Trophoblast cell (in vitro differentiated cells and primary cell): ENCODE data around the gene FKBP10.

Experiments
- DNase-seq, 2 donors: peaks; one replicate each; pipeline ENCODE4 v3.0.0-alpha.2; 2016
- H2AFZ ChIP-seq: 2 replicates; pipeline ENCODE4 v1.6.1; 2013; ENCODE audit warnings: low read length, moderate library complexity, mild to moderate bottlenecking; ENCODE audit not compliant: insufficient read depth, poor library complexity
- H2AK5ac ChIP-seq: 2 replicates; pipeline ENCODE4 v1.6.1; 2013; ENCODE audit warnings: mild to moderate bottlenecking, low read length
- H2BK120ac ChIP-seq: 2 replicates; pipeline ENCODE4 v1.6.1; 2013; ENCODE audit warnings: low read length, mild to moderate bottlenecking, moderate library complexity; ENCODE audit not compliant: insufficient read depth, poor library complexity
- H2BK12ac ChIP-seq: 2 replicates; pipeline ENCODE4 v1.6.1; 2013; ENCODE audit warnings: mild to moderate bottlenecking, low read length, moderate library complexity
- H2BK5ac ChIP-seq: 2 replicates; pipeline ENCODE4 v1.6.1; 2013; ENCODE audit warnings: low read length, low read depth, moderate library complexity, mild to moderate bottlenecking; ENCODE audit not compliant: poor library complexity
- H3K14ac ChIP-seq: 2 replicates; pipeline ENCODE4 v1.6.1; 2013; ENCODE audit warnings: mild to moderate bottlenecking, low read length
- H3K18ac ChIP-seq: 2 replicates; pipeline ENCODE4 v1.6.1; 2013; ENCODE audit warnings: mild to moderate bottlenecking, low read length
- H3K23ac ChIP-seq: 2 replicates; pipeline ENCODE4 v1.6.1; 2013; ENCODE audit warnings: low read length
- H3K27ac ChIP-seq: 2 replicates; pipeline ENCODE4 v1.5.1; 2013; ENCODE audit warnings: low read depth, mild to moderate bottlenecking, inconsistent platforms, low read length, moderate library complexity
- H3K27me3 ChIP-seq: 2 replicates; pipeline ENCODE4 v1.6.1; 2013; ENCODE audit warnings: inconsistent platforms, mild to moderate bottlenecking, low read length, moderate library complexity; ENCODE audit not compliant: insufficient read depth
- H3K36me3 ChIP-seq, 2 experiments: 1 replicate in 1 of 2; 2 replicates in 1 of 2; pipeline ENCODE4 v1.6.1; 2013; ENCODE audit warnings: low read length in 2 of 2, mild to moderate bottlenecking in 2 of 2, moderate library complexity in 1 of 2; ENCODE audit not compliant: insufficient read depth in 2 of 2, control insufficient read depth in 1 of 2
- H3K4ac ChIP-seq: 2 replicates; pipeline ENCODE4 v1.6.1; 2013; ENCODE audit warnings: low read depth, mild to moderate bottlenecking, low read length, moderate library complexity
- H3K4me1 ChIP-seq, 2 experiments: 1 replicate in 1 of 2; 2 replicates in 1 of 2; pipeline ENCODE4 v1.6.1; 2013; ENCODE audit warnings: low read length in 2 of 2, mild to moderate bottlenecking in 2 of 2, moderate library complexity in 1 of 2; ENCODE audit not compliant: insufficient read depth in 2 of 2, control insufficient read depth in 1 of 2
- H3K4me2 ChIP-seq: 2 replicates; pipeline ENCODE4 v1.6.1; 2013; ENCODE audit warnings: inconsistent platforms, mild to moderate bottlenecking, low read length, moderate library complexity
- H3K4me3 ChIP-seq: 2 replicates; pipeline ENCODE4 v1.5.1; 2013; ENCODE audit warnings: mild to moderate bottlenecking, low read depth, low read length, inconsistent platforms
- H3K79me1 ChIP-seq: one replicate; pipeline ENCODE4 v1.6.1; 2013; ENCODE audit warnings: low read length
- H3K79me2 ChIP-seq: 2 replicates; pipeline ENCODE4 v1.6.1; 2013; ENCODE audit warnings: low read length, mild to moderate bottlenecking; ENCODE audit not compliant: control insufficient read depth, insufficient read depth, poor library complexity
- H3K9ac ChIP-seq: 2 replicates; pipeline ENCODE4 v1.6.1; 2013; ENCODE audit warnings: mild to moderate bottlenecking, low read length
- H3K9me3 ChIP-seq: 2 replicates; pipeline ENCODE4 v1.6.1; 2013; ENCODE audit warnings: low read depth, mild to moderate bottlenecking, control low read depth, inconsistent platforms, low read length; ENCODE audit not compliant: insufficient read depth
- H4K12ac ChIP-seq: 2 replicates; pipeline ENCODE4 v1.6.1; 2013; ENCODE audit warnings: low read depth, mild to moderate bottlenecking, low read length, moderate library complexity
- H4K8ac ChIP-seq: 2 replicates; pipeline ENCODE4 v1.6.1; 2013; ENCODE audit warnings: low read depth, mild to moderate bottlenecking, low read length, moderate library complexity
- H4K91ac ChIP-seq: one replicate; pipeline ENCODE4 v1.6.1; 2013; ENCODE audit warnings: low read depth, mild to moderate bottlenecking, low read length, moderate library complexity
- WGBS: extraction: QIAGEN DNeasy Blood & Tissue Kit; methylation state at CpG from one replicate; pipeline ENCODE4 v1.1.7; 2013; ENCODE audit warnings: missing lambda C conversion rate; ENCODE audit not compliant: insufficient read length, insufficient coverage; ENCODE audit errors: extremely low coverage; 5-methylcytosine and 5-hydroxymethylcytosine counted together

FKBP10 gene

DNA sequence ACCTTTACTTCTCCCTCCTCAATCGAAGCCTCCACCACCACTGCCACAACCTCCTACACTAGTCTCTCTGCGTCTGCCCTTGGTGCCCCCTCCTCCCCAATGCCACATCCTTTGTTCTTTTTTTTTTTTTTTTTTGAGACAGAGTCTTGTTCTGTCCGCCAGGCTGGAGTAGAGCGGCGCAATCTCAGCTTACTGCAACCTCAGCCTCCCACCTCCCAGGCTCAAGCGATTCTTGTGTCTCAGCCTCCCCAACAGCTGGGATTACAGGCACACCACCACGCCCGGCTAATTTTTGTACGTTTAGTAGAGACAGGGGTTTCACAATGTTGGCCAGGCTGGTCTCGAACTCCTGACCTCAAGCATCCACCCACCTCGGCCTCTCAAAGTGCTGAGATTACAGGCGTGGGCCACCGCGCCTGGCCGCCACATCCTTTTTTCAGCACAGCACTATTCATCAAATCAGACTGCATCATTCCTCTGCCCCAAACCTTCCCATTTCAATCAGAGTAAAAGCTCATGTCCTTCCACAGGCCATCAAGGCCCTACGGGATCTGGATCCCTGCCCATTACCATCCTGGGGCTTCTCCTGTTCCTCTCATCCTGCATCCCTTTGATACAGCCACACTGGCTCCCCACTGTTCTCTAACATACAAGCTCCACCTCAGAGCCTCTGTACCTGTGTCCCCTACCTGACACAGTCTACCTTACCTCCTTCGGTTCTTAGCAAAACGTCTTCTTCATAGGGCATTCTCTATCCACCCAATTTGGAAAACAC, 50.5 kb downstream of the FKBP10 start:
- H3K4me2 ChIP-seq: no peak overlapping the region
- peaks cover 0 to 10% of the 10 kb centered on the region in 2 experiments for H3K4me1 ChIP-seq
- WGBS: no CpG with 5 or more reads among the region's 18 CpGs
- H2BK120ac ChIP-seq: no peak overlapping the region
- no peak overlapping the region for H3K9ac ChIP-seq
- H3K4ac ChIP-seq: peak overlapping the region; percentile 4
- H4K8ac ChIP-seq: no peak overlapping the region
- no peak overlapping the region for H2AK5ac ChIP-seq
- no peak overlapping the region for H2BK12ac ChIP-seq
- no peak for DNase-seq
- H3K79me1 ChIP-seq: peaks cover 6% of the 10 kb centered on the region
- peaks cover 6 to 10% of the 10 kb centered on the region in 2 experiments for H3K36me3 ChIP-seq
- no peak overlapping the region for H3K27ac ChIP-seq
- no peak overlapping the region for H3K23ac ChIP-seq
- no peaks in the 10 kb centered on the region for H3K9me3 ChIP-seq
- no peak overlapping the region for H3K18ac ChIP-seq
- peaks cover 6% of the 10 kb centered on the region for H3K79me2 ChIP-seq
- H3K27me3 ChIP-seq: no peaks in the 10 kb centered on the region
- H2AFZ ChIP-seq: no peak overlapping the region
- H3K14ac ChIP-seq: no peak overlapping the region
- H3K4me3 ChIP-seq: no peak overlapping the region
- H2BK5ac ChIP-seq: no peak overlapping the region
- no peak overlapping the region for H4K91ac ChIP-seq
- H4K12ac ChIP-seq: no peak overlapping the region

DNA sequence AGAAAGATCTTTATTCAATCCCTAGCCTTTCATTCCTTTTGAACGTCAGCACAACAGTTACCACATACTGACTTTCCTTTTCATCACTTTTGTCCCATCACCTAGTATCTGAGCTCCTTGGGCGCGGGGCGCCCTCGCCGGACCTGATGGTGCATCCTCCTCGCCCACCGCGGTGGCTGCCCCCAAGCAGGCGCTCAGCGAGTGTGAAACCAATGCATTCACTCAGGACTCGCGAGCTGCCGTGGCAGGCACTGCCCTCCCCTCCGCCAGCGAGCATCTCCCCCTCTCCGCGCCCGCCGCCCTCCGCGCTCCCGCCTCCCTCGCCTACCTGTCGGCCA, 51.7 kb downstream of the FKBP10 start:
- Histone ChIP-seq H3K4me1 (peaks cover 0 to 10% of the 10 kb centered on the region in 2 experiments), H2BK5ac (no peak overlapping the region), H3K4me2 (peak overlapping the region; percentile 89), H3K36me3 (peaks cover 8 to 15% of the 10 kb centered on the region in 2 experiments), H3K79me2 (peaks cover 6% of the 10 kb centered on the region), H2AFZ (peak overlapping the region; percentile 13), H3K18ac (peak overlapping the region; percentile 22), H3K23ac (no peak overlapping the region), H3K14ac (no peak overlapping the region), H3K9me3 (no peaks in the 10 kb centered on the region), H3K9ac (peak overlapping the region; percentile 90), H2AK5ac (no peak overlapping the region), H3K27me3 (no peaks in the 10 kb centered on the region), H4K8ac (peak overlapping the region; percentile 87), H3K27ac (no peak overlapping the region), H3K79me1 (peaks cover 6% of the 10 kb centered on the region), H2BK12ac (no peak overlapping the region), H4K12ac (no peak overlapping the region), H3K4ac (peak overlapping the region; percentile 85), H3K4me3 (peak overlapping the region; percentile 98), H2BK120ac (no peak overlapping the region), H4K91ac (no peak overlapping the region)
- WGBS: no CpG with 5 or more reads among the region's 25 CpGs
- DNase-seq: no peak

DNA sequence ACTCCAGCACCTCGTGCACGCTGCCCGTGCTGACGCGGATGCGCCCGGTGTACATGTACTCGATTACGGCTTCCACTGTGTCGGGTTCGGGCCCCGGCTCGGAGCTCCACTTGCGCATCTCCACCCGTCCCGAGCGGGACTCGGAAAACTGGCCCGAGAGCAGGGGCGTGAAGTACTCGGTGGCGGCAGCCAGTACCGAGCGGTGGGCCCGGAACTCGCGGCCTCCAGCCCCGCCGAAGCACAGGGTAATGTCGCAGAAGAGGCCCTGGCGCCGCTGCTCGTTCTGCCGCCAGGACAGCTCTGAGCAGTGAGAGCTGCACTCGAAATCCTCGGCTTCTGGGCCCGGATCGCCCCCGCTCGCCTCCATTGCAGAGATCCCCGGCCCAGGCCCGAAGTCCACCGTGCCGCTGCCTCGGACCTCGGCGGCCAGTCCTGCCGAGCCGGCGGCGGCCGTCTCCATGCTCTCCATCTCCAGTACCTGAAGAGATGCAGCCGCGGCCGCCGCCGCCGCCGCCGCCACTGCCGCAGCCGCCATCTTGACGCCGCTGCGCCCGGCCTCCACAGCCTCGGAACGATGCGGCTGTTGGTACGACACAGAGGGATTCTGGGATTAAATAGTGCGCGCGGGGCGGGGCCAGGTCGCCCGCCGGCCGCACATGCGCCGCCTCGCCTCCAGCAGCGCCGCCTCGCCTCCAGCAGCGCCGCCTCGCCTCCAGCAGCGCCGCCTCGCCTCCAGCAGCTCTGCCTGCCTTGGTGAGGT, 52.2 kb downstream of the FKBP10 start, which contains the start of gene KLHL11:
KLHL11 (minus strand) TSS at position 588 of the 760 bp plus-strand sequence; CDS start at position 535, 53 bp downstream.
- H3K36me3 ChIP-seq: peaks cover 13 to 21% of the 10 kb centered on the region in 2 experiments
- H3K23ac ChIP-seq: no peak within 1 kb of the TSS
- peak within 1 kb of the TSS; percentile 76 for H4K12ac ChIP-seq
- peak within 1 kb of the TSS; percentile 87 for H4K8ac ChIP-seq
- peak within 1 kb of the TSS; percentile 36 for H2AK5ac ChIP-seq
- H4K91ac ChIP-seq: peak within 1 kb of the TSS; percentile 84
- peak within 1 kb of the TSS; percentile 89 for H3K14ac ChIP-seq
- H2BK120ac ChIP-seq: peak within 1 kb of the TSS; percentile 47
- H3K18ac ChIP-seq: peak within 1 kb of the TSS; percentile 22
- H3K4me1 ChIP-seq: peaks cover 0 to 8% of the 10 kb centered on the region in 2 experiments
- H2BK12ac ChIP-seq: peak within 1 kb of the TSS; percentile 7
- peak within 1 kb of the TSS; percentile 81 for H2BK5ac ChIP-seq
- H3K9me3 ChIP-seq: no peaks in the 10 kb centered on the region
- H3K79me2 ChIP-seq: peaks cover 6% of the 10 kb centered on the region
- peak within 1 kb of the TSS; percentile 85 for H3K27ac ChIP-seq
- DNase-seq: peak; percentile 13 to 47
- peaks cover 6% of the 10 kb centered on the region for H3K79me1 ChIP-seq
- peak within 1 kb of the TSS; percentile 85 for H3K4ac ChIP-seq
- peak within 1 kb of the TSS; percentile 52 for H2AFZ ChIP-seq
- peak within 1 kb of the TSS; percentile 89 for H3K4me2 ChIP-seq
- peak within 1 kb of the TSS; percentile 90 for H3K9ac ChIP-seq
- no peaks in the 10 kb centered on the region for H3K27me3 ChIP-seq
- H3K4me3 ChIP-seq: peak within 1 kb of the TSS; percentile 98
- no CpG with 5 or more reads among the region's 90 CpGs for WGBS

DNA sequence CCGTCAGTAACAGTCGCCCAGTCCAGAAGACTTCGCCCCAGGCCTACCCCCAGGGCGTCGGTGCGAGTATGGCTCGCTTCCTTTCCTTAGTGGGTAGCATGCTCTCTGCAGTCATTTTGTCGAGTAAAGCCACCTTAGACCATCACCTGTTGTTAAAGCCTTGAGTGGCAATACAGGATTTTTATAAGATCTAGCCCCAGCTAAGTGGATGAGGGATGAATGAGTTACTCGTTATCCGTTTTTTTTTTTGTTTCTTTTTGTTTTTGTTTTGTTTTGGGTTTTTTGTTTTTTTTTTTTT, 52.7 kb downstream of the FKBP10 start:
- no CpG with 5 or more reads among the region's 10 CpGs for WGBS
- Histone ChIP-seq H3K23ac (no peak overlapping the region), H3K27me3 (no peaks in the 10 kb centered on the region), H3K4me2 (peak overlapping the region; percentile 49), H3K27ac (no peak overlapping the region), H3K79me1 (peaks cover 6% of the 10 kb centered on the region), H3K36me3 (peaks cover 17 to 26% of the 10 kb centered on the region in 2 experiments), H4K91ac (no peak overlapping the region), H3K4me1 (peaks cover 0 to 7% of the 10 kb centered on the region in 2 experiments), H3K4me3 (peak overlapping the region; percentile 8), H2AFZ (peak overlapping the region; percentile 52), H3K14ac (no peak overlapping the region), H2BK120ac (no peak overlapping the region), H2BK5ac (no peak overlapping the region), H3K79me2 (peaks cover 6% of the 10 kb centered on the region), H3K9me3 (no peaks in the 10 kb centered on the region), H4K12ac (no peak overlapping the region), H2AK5ac (no peak overlapping the region), H3K4ac (no peak overlapping the region), H3K18ac (no peak overlapping the region), H4K8ac (no peak overlapping the region), H2BK12ac (no peak overlapping the region), H3K9ac (no peak overlapping the region)
- peak; percentile 98 to 100 for DNase-seq
